Mucosa of rectum (tissue), 2 donors: ENCODE measurements around the gene BHMT2.

ENCODE experiments used
- H3K27ac ChIP-seq, 2 donors: one replicate each; pipeline ENCODE4 v1.7.0; 2013; ENCODE audit warnings: inconsistent platforms in 2 of 2, low read depth in 2 of 2, low read length in 2 of 2
- H3K27me3 ChIP-seq, 2 donors: one replicate each; pipeline ENCODE4 v1.7.0; 2013; ENCODE audit warnings: low read length in 2 of 2; ENCODE audit not compliant: control insufficient read depth in 2 of 2, insufficient read depth in 2 of 2
- H3K36me3 ChIP-seq, 2 donors: one replicate each; pipeline ENCODE4 v1.7.0; 2013; ENCODE audit warnings: low read length in 2 of 2; ENCODE audit not compliant: control insufficient read depth in 2 of 2, insufficient read depth in 2 of 2
- H3K4me1 ChIP-seq, 2 donors: one replicate each; pipeline ENCODE4 v1.7.0; 2013; ENCODE audit warnings: low read length in 2 of 2, mild to moderate bottlenecking in 1 of 2; ENCODE audit not compliant: control insufficient read depth in 2 of 2, insufficient read depth in 2 of 2
- H3K4me3 ChIP-seq, 2 donors: one replicate each; pipeline ENCODE4 v1.7.0; 2013; ENCODE audit warnings: low read length in 2 of 2
- H3K9ac ChIP-seq, 2 donors: one replicate each; pipeline ENCODE4 v1.7.0; 2013; ENCODE audit warnings: low read length in 2 of 2, low read depth in 1 of 2, mild to moderate bottlenecking in 1 of 2
- H3K9me3 ChIP-seq, 2 donors: one replicate each; pipeline ENCODE4 v1.7.0; 2013; ENCODE audit warnings: low read length in 2 of 2; ENCODE audit not compliant: control insufficient read depth in 2 of 2
- donor health status: healthy.
- donor health status: Normal muscosa, but diverticular disease.

Gene BHMT2

GRCh38 chr5:79111960-79112702 lies 42.6 kb downstream of the BHMT2 start:
- Histone ChIP-seq H3K27me3 (peaks cover 15 to 18% of the 10 kb centered on the region in 2 donors), H3K9ac (no peak overlapping the region)

GRCh38 chr5:79112703-79113058 lies 43.1 kb downstream of the BHMT2 start:
- Histone ChIP-seq H3K9ac (no peak overlapping the region), H3K9me3 (no peaks in the 10 kb centered on the region), H3K27me3 (peaks cover 15 to 18% of the 10 kb centered on the region in 2 donors), H3K36me3 (no peaks in the 10 kb centered on the region), H3K4me1 (no peaks in the 10 kb centered on the region), H3K4me3 (no peak overlapping the region), H3K27ac (no peak overlapping the region)

More at GRCh38 chr5:79111960-79112702, 42.6 kb downstream of the BHMT2 start:
- Histone ChIP-seq H3K4me1 (no peaks in the 10 kb centered on the region), H3K9me3 (no peaks in the 10 kb centered on the region), H3K4me3 (no peak overlapping the region), H3K36me3 (no peaks in the 10 kb centered on the region), H3K27ac (no peak overlapping the region)

GRCh38 chr5:79119486-79119885 lies 49.9 kb downstream of the BHMT2 start:
- Histone ChIP-seq H3K36me3 (no peaks in the 10 kb centered on the region), H3K4me1 (no peaks in the 10 kb centered on the region), H3K9ac (no peak overlapping the region), H3K27me3 (peaks cover 0 to 2% of the 10 kb centered on the region in 2 donors), H3K9me3 (no peaks in the 10 kb centered on the region), H3K27ac (no peak overlapping the region), H3K4me3 (no peak overlapping the region)

- Histone ChIP-seq H3K36me3 (no peaks in the 10 kb centered on the region), H3K27me3 (no peaks in the 10 kb centered on the region), H3K27ac (no peak overlapping the region), H3K9ac (no peak overlapping the region), H3K4me3 (no peak overlapping the region), H3K9me3 (no peaks in the 10 kb centered on the region), H3K4me1 (no peaks in the 10 kb centered on the region)
These were observed 50.7 kb downstream of the BHMT2 start for GRCh38 chr5:79120221-79120620.

GRCh38 chr5:79122973-79123372 lies 53.4 kb downstream of the BHMT2 start:
- no peak overlapping the region for H3K27ac ChIP-seq
- no peaks in the 10 kb centered on the region for H3K4me1 ChIP-seq
- no peaks in the 10 kb centered on the region for H3K36me3 ChIP-seq
- no peaks in the 10 kb centered on the region for H3K9me3 ChIP-seq
- H3K9ac ChIP-seq = no peak overlapping the region
- no peak overlapping the region for H3K4me3 ChIP-seq
- H3K27me3 ChIP-seq = no peaks in the 10 kb centered on the region

GRCh38 chr5:79124607-79125006 lies 55.0 kb downstream of the BHMT2 start:
- Histone ChIP-seq H3K9me3 (no peaks in the 10 kb centered on the region), H3K9ac (no peak overlapping the region), H3K4me3 (no peak overlapping the region), H3K27ac (no peak overlapping the region), H3K4me1 (no peaks in the 10 kb centered on the region), H3K27me3 (no peaks in the 10 kb centered on the region), H3K36me3 (no peaks in the 10 kb centered on the region)

- Histone ChIP-seq H3K27me3 (no peaks in the 10 kb centered on the region), H3K9me3 (no peaks in the 10 kb centered on the region), H3K4me1 (peaks cover 10% of the 10 kb centered on the region in 2 donors), H3K9ac (no peak overlapping the region), H3K27ac (no peak overlapping the region), H3K4me3 (no peak overlapping the region), H3K36me3 (no peaks in the 10 kb centered on the region)
These were observed 61.2 kb downstream of the BHMT2 start for GRCh38 chr5:79130781-79131180.

- no peaks in the 10 kb centered on the region for H3K27me3 ChIP-seq
- H3K9ac ChIP-seq = peak overlapping the region; percentile 53
- H3K4me3 ChIP-seq = peak overlapping the region; percentile 49 to 56
- H3K36me3 ChIP-seq = no peaks in the 10 kb centered on the region
- no peaks in the 10 kb centered on the region for H3K9me3 ChIP-seq
- H3K4me1 ChIP-seq = peaks cover 10% of the 10 kb centered on the region in 2 donors
- H3K27ac ChIP-seq = peak overlapping the region in 1 of 2 donors; percentile 3
These were observed 63.6 kb downstream of the BHMT2 start for GRCh38 chr5:79133121-79133656.

GRCh38 chr5:79133657-79134451 lies 64.3 kb downstream of the BHMT2 start:
- Histone ChIP-seq H3K27me3 (no peaks in the 10 kb centered on the region), H3K27ac (peak overlapping the region in 1 of 2 donors; percentile 3), H3K9ac (peak overlapping the region in 1 of 2 donors; percentile 53), H3K4me1 (peaks cover 10% of the 10 kb centered on the region in 2 donors), H3K9me3 (no peaks in the 10 kb centered on the region), H3K4me3 (peak overlapping the region; percentile 49 to 56), H3K36me3 (no peaks in the 10 kb centered on the region)
